Fibroblast of the aortic adventitia (primary cell): Measurements from ENCODE around the gene DGCR6. TPM values are rescaled to one million over a fixed set of nuclear protein-coding genes. Genes with fewer than 3 reads are reported as not detected.
"Not testable (repeated sequence)": the region's sequence is repeated elsewhere in the genome, so short reads cannot be mapped to it uniquely, and the experiment has no call there.

Experiments
- DNase-seq: peaks from one replicate; pipeline ENCODE4 v3.0.0-alpha.2; 2010; ENCODE audit warnings: low read depth
- H3K4me3 ChIP-seq: 2 replicates; pipeline ENCODE4 v1.5.1; 2011; ENCODE audit warnings: low read depth, mild to moderate bottlenecking, control low read depth, low read length, moderate library complexity
- total RNA-seq: library from RNA; depleted of rRNA; stranded (reverse); fragments of >200 nt; gene quantifications from 2 replicates; pipeline ENCODE4 v1.2.3, GENCODE V29; 2012; ENCODE audit warnings: low replicate concordance
- TF ChIP-seq, protein P1 (sequence below): IDR thresholded peaks from 2 replicates; pipeline ENCODE4 v1.5.1; 2011; ENCODE audit warnings: mild to moderate bottlenecking, low read length, control low read depth, inconsistent platforms; ENCODE audit not compliant: insufficient read depth

Gene DGCR6
- total RNA-seq, 1 donor = 1.8 TPM

DNA sequence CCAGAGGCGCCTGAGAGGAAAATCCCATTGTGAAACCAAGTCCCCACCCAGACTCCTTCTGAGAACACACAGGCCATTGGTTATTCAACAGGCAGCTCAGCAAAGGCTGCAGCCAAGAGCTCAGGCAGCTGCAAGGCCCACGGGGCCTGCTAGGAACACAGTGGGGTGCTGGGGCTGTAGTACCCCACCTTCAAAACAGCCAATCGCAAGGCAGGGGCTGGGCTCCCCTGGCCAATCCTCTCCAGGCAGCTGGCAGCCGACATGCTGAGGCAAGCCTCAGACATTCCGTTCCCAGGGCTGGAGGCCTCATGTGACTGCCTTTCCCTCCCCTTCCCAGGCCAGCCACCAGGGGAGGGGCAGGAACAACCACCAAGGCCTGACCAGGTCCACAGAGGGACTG is 23.3 kb downstream of the DGCR6 start:
- H3K4me3 ChIP-seq = no peak overlapping the region
- DNase-seq = no peak
- TF ChIP-seq, protein P1, sequence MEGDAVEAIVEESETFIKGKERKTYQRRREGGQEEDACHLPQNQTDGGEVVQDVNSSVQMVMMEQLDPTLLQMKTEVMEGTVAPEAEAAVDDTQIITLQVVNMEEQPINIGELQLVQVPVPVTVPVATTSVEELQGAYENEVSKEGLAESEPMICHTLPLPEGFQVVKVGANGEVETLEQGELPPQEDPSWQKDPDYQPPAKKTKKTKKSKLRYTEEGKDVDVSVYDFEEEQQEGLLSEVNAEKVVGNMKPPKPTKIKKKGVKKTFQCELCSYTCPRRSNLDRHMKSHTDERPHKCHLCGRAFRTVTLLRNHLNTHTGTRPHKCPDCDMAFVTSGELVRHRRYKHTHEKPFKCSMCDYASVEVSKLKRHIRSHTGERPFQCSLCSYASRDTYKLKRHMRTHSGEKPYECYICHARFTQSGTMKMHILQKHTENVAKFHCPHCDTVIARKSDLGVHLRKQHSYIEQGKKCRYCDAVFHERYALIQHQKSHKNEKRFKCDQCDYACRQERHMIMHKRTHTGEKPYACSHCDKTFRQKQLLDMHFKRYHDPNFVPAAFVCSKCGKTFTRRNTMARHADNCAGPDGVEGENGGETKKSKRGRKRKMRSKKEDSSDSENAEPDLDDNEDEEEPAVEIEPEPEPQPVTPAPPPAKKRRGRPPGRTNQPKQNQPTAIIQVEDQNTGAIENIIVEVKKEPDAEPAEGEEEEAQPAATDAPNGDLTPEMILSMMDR = no peak

DNA sequence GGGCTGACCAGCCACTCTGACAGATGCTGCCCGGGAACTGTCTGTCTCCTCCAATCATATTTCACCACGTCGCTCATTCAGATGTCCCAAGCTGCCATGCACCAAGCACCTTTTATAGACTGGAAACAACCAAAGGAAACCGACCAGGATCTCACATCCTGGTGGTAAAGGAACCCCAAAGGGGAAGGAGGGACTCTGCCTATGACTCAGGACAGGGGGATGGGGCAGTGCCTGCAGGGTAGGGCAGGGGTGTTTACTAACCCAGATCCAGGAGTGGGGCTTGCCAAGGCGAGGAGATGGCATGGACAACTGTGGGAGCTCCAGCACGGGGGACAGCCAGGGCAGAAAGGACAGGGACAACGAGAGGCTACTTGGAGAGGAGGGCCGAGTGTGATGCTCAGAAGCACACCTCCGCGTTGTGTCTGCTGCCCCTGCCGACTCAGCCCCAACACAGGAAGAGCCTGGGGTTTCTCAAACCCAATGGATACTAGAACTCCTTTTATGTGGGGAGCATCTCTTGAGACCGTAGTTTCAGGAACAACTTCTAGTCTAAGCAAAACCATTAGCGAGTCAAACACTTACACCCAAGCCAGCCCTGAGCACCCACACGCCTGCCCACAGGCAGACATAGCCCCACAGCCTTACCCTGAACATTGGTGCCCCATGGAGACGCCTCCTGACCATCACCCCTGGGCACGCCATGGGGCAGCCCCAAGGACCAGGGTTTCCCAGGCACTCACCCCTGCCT is 26.0 kb downstream of the DGCR6 start:
- no peak for DNase-seq
- TF ChIP-seq, protein P1 = no peak
- H3K4me3 ChIP-seq = no peak overlapping the region

DNA sequence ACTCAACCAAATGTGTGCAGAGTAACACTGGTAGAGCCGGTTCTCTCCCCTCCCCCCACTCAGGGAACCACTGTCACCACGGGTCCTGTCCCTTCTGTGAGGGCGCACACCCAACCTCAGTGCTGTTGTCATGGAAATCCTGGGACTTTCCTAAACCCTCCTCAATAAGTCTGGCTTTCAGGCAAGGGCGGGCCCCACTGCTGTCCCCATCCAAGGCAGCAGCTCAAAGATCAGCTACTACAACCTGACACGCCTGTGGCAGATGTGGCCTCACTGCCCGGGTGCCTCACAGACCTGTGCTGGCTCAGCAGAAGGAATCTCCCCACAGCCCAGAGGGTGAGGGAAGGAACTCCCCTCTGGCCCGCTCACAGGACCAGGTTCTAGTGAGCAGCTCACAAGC is 27.8 kb downstream of the DGCR6 start:
- TF ChIP-seq, protein P1 = no peak
- DNase-seq = no peak
- no peak overlapping the region for H3K4me3 ChIP-seq

DNA sequence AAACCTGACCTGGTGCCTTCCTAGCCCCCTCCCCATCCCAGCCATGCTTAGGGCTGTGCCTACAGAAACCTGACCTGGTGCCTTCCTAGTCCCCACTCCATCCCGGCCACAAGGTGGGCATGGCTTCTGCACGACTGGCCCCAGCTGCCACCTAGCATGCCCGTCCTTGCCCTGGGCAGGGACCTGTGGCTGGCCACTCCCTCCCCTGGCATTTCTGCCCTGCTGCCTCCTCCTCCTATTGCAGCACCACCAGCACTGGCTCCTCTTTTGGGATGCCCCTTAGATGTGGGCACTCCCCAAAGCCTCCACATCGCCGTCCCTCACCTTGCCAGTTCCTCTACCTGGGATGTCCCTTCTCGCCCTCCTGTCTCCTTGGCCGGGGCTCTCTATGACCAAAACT is 28.6 kb downstream of the DGCR6 start:
- H3K4me3 ChIP-seq, DNase-seq: not testable (repeated sequence)

DNA sequence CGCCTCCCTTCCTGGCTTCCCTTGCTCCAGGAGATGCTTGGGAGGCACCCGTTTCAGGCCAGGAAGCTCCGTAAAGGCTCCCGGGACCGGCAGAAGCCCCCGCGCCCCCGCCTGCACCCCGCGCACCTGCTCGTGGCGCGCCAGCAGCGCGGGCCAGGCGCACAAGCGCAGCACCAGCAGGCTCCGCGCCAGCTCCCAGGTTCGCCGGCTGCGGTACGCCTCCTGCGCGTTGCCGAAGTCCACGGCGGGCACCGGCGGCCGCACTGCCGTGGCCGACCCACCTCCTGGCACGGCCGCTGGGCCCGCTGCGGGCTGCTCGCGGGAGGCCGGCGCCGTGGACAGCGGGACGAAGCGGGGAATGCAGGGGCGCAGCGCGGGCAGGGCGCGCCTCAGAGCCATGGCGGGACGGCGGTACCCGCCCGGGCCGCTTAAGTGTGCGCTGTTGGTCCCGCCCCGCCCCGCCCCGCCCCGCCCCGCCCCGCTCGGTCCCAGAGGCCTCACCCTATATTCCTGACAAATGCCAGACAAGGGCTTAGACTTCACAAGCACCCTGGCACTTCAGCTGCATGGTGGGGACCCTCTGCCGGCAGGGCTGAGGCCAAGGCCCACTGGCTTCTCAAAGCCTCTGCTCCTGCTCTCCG is 29.9 kb downstream of the DGCR6 start, which contains the start of gene PRODH:
TSS of gene PRODH (minus strand) at position 405 of the 641 bp plus-strand sequence. CDS start at position 399, 6 bp downstream.
- TF ChIP-seq, protein P1 = no peak
- DNase-seq = no peak
- no peak within 1 kb of the TSS for H3K4me3 ChIP-seq

DNA sequence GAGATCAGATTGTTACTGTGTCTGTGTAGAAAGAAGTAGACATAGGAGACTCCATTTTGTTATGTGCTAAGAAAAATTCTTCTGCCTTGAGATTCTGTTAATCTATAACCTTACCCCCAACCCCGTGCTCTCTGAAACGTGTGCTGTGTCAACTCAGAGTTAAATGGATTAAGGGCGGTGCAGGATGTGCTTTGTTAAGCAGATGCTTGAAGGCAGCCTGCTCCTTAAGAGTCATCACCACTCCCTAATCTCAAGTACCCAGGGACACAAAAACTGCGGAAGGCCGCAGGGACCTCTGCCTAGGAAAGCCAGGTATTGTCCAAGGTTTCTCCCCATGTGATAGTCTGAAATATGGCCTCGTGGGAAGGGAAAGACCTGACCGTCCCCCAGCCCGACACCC is 32.6 kb downstream of the DGCR6 start:
- DNase-seq, H3K4me3 ChIP-seq: not testable (repeated sequence)

DNA sequence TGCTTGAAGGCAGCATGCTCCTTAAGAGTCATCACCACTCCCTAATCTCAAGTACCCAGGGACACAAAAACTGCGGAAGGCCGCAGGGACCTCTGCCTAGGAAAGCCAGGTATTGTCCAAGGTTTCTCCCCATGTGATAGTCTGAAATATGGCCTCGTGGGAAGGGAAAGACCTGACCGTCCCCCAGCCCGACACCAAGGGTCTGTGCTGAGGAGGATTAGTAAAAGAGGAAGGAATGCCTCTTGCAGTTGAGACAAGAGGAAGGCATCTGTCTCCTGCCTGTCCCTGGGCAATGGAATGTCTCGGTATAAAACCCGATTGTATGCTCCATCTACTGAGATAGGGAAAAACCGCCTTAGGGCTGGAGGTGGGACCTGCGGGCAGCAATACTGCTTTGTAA is 41.0 kb downstream of the DGCR6 start:
- H3K4me3 ChIP-seq, DNase-seq: not testable (repeated sequence)

DNA sequence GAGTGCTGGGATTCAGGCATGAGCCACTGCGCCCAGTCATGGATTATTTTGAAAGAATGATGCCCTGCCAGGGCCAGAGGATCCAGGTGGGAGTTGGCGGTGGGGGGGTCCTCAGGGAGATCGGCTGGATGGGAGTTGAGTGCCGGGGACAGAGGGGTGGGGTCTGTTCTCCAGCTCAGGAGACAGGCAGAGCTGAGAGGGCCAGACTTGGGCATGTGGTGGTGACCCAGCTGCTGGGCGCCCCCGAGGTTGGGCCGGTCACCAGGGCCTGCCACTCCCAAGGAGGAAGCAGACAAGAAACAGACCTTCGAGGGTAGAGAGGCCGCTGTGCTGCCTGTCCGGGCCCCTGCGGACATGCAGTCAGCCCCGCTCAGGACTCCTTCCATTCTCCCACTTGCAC is 41.8 kb downstream of the DGCR6 start:
- DNase-seq = no peak
- no peak overlapping the region for H3K4me3 ChIP-seq
- TF ChIP-seq, protein P1 = no peak
